Left forelimb (tissue), 1 donor: ENCODE measurements around the gene PRKN.
"Not testable (repeated sequence)": the region's sequence is repeated elsewhere in the genome, so short reads cannot be mapped to it uniquely, and the experiment has no call there.

Experiments used
- DNase-seq: peaks from one replicate; pipeline ENCODE4 v3.0.0-alpha.2; 2018; ENCODE audit warnings: low spot score

Gene PRKN

DNA sequence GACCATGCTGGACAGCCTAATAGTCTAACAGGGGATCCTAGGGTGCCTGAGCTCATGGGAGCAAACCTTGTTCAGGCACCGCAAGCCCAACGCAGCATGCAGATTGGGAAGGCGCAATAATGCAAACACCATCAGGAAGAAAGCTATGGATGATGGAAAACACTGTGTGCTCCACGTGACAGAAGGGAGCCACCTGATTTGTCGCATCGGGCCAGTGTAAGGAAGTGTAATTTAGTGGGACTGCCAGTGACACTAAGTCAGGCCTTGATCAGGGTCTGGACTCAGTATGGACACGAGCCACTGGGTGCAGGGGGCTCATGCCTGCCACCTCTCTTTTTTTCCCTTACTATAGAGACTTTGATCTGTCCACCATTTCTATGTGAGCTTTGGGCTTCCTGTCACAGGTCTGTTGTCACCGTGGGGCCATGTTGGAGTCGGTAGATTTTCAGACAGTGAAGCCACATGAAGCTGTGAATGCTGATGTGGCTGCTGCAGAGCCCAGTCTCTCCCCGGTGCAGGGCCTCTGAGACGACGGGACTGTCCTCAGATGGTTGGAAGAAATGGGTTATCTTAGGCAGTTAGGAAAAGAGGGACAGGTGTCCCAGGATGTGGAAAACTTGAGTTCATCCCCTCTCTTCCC, 1379.5 kb downstream of the PRKN start:
- no peak for DNase-seq

DNA sequence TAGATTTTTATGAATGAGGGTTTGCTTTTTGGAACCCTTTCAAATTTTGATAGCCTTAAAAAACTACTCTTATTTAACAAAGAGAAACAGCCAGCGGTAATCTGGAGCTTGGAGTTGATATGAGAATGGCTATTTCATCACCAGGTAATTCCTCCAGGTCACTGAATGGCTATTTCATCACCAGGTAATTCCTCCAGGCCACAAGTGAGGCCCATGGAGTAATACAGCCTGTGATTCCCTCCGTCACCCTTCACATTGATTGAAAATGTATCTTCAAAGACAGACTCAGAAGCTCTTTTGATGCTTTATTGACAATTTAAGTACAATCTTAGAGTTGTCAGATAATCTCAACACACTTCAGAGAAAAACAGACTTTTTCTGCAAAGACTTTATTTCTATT, 1380.4 kb downstream of the PRKN start:
- DNase-seq, result no peak

DNA sequence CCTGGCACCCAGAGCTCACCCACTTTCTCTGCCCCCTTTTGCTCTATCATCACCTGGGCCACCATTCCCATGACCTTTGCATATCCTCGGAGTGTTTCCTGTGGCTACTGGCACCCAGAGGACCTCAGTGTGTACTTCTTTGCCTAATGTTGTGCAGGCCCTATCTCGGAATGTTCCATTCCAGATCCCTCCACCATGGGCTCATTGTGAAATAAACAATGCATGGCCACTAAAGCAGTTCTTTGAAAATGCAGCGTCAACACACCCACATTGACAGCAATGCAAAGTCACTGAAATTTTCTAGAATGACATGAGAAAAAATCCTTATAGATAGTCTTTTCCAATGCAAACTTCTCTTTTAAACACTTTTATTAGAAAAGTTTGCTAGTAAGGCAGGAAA, 1380.8 kb downstream of the PRKN start:
- DNase-seq, result no peak

DNA sequence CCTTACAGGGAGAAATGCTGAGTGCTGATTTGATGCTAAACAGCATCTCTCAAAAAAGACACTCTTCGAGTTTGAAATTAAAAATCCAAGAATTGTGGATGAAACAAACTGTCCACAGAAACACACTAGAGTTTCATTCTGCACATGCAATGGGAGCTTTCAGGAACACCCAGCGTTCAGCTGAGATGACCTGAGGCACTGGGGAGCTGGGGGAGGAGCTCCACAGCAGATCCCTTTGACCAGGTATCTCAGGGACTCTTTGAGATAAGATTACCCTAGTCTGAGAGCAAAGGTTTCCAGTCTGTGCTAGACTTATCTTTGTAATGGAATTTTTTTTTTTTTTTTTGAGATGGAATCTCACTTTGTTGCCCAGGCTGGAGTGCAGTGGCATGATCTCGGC, 1382.9 kb downstream of the PRKN start:
- no peak for DNase-seq

DNA sequence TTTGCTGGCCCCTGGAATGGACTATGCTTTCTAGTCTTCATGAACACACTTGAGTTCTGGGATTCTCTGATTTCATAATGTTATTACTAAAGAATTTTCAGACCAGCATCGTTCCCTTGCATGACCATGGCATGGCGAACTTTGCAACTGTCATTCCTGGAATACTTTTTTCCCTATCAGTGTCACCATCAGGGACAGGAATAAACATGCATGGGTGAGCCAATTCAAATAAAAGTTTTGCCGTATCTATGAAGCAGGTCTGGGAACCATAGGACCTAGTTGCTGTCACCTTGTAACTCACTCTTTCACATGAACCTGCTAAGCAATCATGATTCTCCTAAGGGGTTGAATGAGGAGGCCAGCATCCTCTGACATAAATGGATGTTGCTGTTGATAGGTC, 1385.5 kb downstream of the PRKN start:
- DNase-seq, result no peak

DNA sequence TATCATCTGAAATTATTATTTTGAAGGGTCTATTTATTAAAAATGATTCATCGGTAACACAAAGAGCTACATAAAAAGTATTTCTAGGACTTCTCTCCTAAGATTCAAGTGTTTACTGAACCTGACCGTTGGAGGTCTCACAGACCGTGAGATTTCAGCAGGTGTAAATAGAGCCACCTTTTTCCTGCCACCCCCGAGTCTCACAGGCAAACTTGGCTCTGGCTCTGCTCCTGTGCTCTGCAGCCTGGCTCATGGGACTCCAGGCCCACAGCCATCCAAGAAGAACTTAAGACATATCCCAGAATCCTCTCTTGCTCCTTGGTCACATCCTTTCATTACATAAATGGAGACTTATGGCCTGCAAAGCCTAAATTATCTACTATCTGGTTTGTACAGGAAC, 1385.9 kb downstream of the PRKN start:
- DNase-seq, result no peak

DNA sequence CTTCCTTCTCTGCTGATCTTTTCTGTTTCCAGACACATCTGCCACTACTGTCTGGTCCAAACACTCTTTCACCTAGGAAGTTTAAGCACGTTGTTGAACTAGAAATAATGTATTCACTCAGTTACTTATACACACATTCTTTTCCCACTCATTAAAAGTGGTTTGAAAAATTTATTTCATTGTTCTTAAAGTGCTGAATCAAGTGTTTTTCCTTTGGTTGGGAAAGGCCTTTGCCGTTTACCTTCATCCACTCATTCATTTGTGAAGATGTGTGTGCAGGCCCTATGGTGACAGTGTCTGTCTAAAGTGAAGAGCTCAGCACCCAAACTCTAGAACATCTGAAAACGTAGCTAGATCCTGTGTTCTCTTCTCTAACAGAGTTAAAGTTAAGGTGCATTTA, 1389.6 kb downstream of the PRKN start:
- no peak for DNase-seq

DNA sequence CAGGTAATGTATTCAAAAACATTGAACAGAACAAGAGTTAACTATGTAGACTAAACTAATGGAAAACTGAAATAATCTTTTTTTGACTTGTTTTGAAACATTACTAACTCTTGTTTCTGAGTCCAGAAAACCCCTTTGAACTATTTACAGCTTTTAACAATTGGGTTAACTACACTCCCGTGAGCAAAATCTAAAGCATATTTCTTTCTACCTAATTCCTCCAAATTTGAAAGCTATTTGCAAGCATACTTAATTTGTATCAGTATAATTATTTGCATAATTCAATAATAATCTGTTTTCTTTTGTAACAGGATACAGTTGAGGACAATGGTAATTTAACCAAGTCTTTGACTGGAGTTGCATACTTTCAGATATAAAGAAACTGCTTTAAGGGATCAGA, 1391.1 kb downstream of the PRKN start:
- no peak for DNase-seq

DNA sequence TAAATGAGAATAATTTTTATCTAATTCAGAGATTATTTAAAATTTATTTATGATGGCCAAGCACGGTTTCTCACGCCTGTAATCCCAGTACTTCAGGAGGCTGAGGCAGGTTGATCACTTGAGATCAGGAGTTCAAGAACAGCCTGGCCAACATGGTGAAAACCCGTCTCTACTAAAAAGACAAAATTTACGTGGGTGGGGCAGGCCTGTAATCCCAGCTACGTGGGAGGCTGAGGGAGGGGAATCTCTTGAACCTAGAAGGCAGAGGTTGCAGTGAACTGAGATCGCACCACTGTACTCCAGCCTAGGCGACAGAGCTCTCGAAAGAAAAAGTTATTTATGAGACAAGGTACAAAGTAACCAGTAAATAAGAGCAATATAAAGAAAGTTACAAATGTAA, 1394.2 kb downstream of the PRKN start:
- no peak for DNase-seq

DNA sequence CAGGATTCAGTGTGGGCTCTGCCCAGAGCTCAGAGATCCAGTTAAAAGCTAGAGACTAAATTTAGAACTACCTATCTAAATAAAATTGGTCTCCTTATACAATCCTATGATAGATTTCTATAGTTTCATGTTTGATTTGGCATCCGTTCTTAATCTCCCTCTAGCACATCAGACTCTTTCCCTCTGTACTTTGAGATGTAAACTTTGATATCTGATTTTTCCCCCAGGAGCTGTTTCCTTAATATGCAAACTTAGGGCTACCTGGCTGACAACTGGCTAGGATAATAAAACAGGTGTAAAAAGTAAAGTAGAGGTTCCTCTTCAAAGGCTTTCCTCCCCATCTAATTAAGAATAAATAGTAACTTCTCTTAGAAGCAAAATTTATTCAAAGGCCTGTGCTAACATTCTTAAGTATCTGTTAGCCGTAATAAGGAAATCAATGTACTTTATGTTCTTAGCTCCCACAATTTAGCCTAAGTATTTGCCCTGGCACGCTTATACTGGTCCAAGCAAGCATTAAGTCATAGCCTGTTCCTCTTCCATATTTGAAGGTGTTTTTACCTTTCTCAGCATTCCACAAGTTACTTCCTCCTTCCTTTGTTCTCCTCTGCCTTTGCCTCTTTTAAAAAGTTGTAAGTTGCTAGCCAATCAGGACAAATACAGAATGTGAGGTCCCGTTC, 1396.0 kb downstream of the PRKN start:
- DNase-seq, result not testable (repeated sequence)

DNA sequence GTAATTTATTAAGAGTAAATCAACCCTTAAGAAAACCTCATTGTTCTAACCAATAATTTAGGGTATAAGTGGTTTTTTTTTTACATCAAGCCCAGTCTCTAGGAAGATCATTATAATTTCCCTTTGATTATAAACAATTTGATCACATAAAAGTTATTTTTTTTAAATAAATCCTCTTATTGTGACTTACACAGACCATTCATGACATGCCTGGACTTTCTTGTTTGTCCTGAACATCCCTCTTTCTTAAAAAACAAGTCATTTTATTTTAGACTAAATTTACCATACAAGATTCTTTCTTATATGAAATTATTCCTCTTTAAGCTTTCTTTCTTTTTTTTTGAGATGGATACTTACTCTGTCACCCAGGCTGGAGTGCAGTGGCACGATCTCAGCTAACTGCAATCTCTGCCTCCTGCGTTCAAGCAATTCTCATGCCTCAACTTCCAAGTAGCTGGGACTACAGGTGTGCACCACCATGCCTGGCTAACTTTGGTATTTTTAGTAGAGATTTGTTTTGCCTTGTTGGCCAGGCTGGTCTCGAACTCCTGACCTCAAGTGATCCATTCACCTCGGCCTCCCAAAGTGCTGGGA, 1400.1 kb downstream of the PRKN start:
- no peak for DNase-seq

DNA sequence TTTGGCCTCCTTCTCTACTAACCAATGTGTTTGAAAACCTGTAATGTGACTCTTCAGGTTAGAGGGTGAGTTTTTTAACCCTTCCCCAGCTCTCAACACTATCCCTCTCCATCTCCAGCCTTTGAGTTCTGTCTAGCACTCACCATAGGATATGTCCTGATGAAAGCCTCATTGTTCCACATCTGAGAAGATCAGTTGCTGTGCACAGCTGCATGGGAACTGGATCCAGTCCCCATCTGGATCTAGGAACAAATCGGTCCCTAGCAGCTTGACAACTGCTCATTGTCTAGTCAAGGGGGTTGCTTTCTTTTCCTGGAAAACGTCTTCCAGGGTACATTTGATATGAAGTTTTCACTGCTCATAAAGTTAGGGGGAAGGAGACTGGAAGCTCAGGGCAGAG, 1408.3 kb downstream of the PRKN start:
- DNase-seq, result no peak

DNA sequence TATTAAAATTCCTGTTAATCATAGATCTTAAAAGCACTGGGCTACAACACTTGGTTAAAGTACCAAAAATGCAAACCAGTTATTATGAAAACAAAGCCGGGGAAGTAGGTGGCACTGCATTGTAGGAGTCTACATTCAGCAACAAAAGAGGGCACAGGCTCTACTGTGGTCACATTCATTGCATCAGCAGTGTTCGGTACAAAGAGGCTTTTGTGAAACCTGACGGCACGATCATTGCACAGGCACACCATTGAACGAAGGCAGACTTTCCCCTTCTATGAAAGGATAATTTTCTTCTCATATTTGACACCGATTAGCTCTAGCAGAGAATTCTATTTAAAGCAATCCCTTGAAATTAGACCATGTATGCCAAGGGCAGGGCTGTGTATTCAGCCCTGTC, 1409.1 kb downstream of the PRKN start:
- DNase-seq, result no peak

DNA sequence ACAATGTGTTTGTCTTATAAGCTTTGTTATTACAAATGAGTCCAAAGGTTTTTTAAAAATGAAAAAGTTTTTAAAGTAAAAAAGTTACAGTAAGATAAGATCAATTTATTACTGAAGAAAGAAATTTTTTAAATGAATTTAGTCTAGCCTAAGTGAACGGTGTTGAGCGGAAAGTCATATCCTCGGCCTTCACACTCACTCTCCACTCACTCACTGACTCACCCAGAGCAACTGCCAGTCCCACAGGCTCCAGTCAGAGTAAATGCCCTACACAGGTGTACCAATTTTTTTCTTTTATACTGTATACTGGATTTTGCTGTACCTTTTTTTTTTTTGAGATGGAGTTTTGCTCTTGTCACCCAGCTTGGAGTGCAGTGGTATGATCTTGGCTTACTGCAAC, 1411.0 kb downstream of the PRKN start:
- DNase-seq, result no peak

DNA sequence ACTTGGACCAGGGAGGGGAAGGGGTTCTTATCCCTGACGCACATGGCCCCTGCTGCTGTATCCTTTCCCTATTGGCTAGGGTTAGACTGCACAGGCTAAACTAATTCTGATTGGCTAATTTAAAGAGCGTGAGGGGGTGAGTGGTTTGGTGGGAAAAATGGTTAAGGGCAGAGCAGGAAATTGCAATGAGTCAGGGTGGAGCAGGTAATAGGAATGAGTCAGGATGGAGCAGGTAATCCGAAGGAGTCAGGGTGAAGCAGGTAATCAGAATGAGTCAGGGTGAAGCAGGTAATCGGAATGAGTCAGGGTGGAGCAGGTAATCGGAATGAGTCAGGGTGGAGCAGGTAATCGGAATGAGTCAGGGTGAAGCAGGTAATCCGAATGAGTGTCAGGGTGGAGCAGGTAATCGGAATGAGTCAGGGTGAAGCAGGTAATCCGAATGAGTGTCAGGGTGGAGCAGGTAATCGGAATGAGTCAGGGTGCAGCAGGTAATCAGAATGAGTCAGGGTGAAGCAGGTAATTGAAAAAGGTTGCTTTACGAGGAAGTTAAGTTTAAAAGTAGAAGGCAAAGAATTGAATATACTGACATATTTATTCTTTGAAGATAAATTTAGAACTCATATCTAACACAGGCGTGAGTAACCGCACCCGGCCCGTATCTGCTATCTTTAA, 1412.2 kb downstream of the PRKN start:
- DNase-seq, result not testable (repeated sequence)

DNA sequence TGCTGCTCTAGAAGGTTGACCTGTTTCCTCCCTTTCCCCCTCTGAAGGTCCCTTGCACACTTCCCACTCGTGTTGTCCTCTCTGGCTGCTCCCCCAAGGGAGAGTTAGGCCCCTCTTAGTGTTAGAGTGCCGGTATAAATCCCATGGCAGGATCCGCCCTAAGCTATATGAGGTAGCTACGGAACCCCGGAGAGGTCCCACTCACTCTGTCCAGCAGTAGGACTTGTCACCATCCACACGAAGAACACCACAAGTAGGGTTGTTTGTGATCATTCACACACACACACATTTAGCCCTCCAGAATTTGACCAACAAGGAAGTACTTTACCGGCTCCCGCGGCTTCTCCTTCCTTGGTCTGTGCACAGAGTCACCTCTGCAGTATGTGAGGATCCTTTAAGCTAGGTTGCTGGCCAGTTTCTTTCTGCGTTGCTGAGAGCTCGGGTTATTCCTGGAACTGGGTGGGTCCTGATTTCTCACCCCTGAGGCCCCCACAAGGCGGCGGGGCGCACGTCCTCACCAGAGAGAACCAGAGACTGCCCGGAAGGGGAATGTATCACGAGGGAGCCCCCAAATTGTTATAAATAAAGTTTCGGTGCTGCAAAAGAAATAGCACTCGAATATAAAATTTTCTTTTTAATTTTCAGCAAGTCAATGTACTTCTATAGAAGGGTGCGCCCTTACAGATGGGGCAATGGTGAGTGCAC, 1412.9 kb downstream of the PRKN start:
- not testable (repeated sequence) for DNase-seq

DNA sequence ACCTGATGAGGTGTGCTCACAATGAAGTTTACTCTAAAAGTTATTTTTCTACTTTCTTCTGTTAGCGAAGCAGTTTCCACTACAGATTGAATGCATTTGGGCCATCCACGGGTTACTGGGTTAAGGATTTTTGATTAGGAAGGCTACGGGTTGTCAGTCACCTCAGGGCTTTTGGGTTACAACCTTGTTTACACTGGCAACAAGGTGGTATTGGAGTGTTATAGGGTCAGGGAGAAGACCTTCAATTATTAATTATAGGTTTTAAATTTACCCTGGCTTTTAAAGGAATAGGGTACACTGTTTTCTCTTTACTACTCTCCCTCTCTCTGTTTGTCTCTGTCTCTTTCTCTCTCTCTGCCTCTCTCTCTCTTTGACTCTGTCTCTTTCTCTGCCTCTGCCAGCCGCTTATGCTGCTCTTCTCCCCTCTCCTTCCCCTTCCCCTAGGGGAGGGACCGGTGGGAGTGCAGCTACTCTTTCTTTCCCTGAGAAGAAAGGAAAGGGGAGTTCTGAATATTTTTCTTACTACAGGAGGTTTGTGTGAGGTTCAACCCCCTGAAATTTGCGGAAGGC, 1413.5 kb downstream of the PRKN start:
- DNase-seq, result no peak

DNA sequence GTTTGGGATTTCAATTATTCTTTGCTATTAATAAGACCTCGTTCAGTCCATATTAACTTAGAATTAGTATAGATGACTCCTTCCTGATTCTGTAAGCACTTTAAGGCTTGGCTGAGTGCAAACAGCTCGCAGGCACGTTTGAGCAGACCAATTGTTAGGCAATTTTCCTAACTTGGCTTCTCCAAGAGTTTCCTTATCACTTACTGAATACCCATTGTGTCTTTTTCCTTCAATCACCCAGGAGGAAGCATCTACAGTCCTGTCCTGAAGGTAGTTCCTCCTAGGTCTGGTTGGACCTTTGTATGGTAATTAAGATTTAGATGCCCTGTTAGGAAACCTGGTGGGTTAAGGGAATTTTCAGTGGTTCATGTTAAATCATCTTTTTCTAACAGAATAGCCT, 1414.1 kb downstream of the PRKN start:
- DNase-seq, result not testable (repeated sequence)

DNA sequence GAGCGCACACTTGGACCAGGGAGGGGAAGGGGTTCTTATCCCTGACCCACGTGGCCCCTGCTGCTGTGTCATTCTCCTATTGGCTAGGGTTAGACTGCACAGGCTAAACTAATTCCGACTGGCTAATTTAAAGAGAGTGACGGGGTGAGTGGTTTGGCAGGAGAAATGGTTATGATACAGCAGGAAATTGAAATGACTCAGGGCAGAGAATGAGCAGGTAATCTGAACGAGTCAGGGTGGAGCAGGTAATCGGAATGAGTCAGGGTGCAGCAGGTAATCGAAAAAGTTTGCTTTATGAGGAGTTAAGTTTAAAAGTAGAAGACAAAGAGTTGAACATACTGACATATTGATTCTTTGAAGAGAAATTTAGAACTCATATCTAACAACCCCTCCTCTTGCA, 1417.8 kb downstream of the PRKN start:
- DNase-seq, result not testable (repeated sequence)

DNA sequence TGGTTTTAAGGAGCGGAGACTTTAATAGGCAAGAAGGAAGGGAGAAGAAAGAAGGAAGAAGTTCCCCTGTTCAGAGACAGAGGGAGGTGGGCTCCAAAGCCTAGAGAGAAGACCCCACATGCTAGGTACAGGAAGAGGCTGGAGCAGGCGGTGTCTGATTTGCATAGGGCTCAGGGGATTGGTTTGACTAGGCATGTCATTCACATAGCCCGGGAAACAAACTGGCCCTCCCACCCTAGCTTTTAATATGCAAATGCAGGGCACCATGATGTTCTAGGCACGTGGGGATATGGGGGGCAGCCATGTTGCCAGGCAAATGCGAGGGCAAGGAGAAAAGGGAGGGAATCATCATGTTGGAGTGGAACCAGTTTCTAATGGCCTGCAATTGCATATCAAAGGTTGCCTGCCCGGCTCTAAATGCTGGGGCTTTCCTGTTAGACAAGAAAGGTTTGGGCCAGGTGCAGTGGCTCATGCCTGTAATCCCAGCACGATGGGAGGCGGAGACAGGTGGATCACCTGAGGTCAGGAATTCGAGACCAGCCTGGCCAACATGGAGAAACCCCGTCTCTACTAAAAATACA, 1419.4 kb downstream of the PRKN start:
- no peak for DNase-seq

DNA sequence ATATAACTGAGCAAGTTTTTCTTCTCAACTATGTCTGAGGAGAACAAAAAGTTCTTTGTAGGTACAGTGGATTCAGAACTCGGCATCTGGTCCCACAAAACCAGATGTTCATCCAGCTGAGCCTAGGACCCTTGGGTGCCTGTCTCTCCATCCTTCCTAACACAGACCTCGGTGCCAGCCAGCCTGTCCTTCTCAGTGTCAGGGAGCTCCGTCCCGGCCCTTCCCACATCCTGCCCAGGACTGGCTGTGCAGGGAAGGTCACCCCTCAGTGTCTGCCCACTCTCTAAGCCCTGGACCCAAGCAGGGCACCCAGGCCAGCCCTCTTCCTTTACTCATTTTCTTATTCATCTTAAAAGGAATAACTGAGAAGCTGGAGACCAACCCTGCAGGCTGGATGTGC, 1421.7 kb downstream of the PRKN start:
- no peak for DNase-seq
